Keratinocyte (primary cell): ENCODE measurements around the gene HOXA7.

Experiments
- CTCF ChIP-seq, 3 experiments: IDR thresholded peaks in 1 of 3; conservative IDR thresholded peaks in 1 of 3; optimal IDR thresholded peaks in 1 of 3; 2 replicates in 2 of 3; 3 replicates in 1 of 3; pipeline versions ENCODE3 to v1.5.1; 2011; ENCODE audit warnings: low read length in 3 of 3, mild to moderate bottlenecking in 3 of 3, moderate library complexity in 2 of 3, control low read depth in 1 of 3, inconsistent platforms in 1 of 3; ENCODE audit not compliant: insufficient read depth in 2 of 3; ENCODE audit errors: extremely low read depth in 1 of 3
- EZH2 ChIP-seq: IDR thresholded peaks from one replicate; pipeline ENCODE4 v1.6.1; 2012; ENCODE audit warnings: inconsistent platforms, mild to moderate bottlenecking, low read length, moderate library complexity

GRCh38 chr7:27168265-27168947 lies 11.9 kb upstream of the HOXA7 start:
- no peak for TF ChIP-seq CTCF (optimal IDR thresholded peaks at IDR 0.05 in 1 of 3, IDR thresholded peaks at IDR 0.05 in 1 of 3, conservative IDR thresholded peaks at IDR 0.05 in 1 of 3; ENCODE audit: extremely low read depth in 1 of 3, insufficient read depth in 2 of 3, low read length in 3 of 3)
- TF ChIP-seq EZH2 = no peak
